ENCODE data around the gene APLP1.
A peak's percentile ranks its signal among the peaks of the same experiment; 100 is the strongest.
"Not testable (repeated sequence)": the region's sequence is repeated elsewhere in the genome, so short reads cannot be mapped to it uniquely, and the experiment has no call there.

Gene APLP1

GRCh38 chr19:35909684-35910035, 41.3 kb downstream of the APLP1 start:
- TF ChIP-seq CTCF (conservative IDR thresholded peaks at IDR 0.05; ENCODE audit: control insufficient read depth, insufficient read depth, low read depth, low read length) = no peak
- H3K4me3 ChIP-seq (ENCODE audit: control insufficient read depth, low read depth, low read length) = no peak overlapping the region
- DNase-seq (ENCODE audit: low read depth) = no peak

GRCh38 chr19:35910355-35910754, 42.0 kb downstream of the APLP1 start:
- not testable (repeated sequence) for H3K4me3 ChIP-seq (ENCODE audit: control insufficient read depth, low read depth, low read length); DNase-seq (ENCODE audit: low read depth)

- no peak overlapping the region for H3K4me3 ChIP-seq (ENCODE audit: control insufficient read depth, low read depth, low read length)
- TF ChIP-seq CTCF (conservative IDR thresholded peaks at IDR 0.05; ENCODE audit: control insufficient read depth, insufficient read depth, low read depth, low read length) = no peak
- no peak for DNase-seq (ENCODE audit: low read depth)
Observed at GRCh38 chr19:35911173-35911572, 42.8 kb downstream of the APLP1 start.

- no peak overlapping the region for H3K4me3 ChIP-seq (ENCODE audit: control insufficient read depth, low read depth, low read length)
- no peak for DNase-seq (ENCODE audit: low read depth)
- TF ChIP-seq CTCF (conservative IDR thresholded peaks at IDR 0.05; ENCODE audit: control insufficient read depth, insufficient read depth, low read depth, low read length) = no peak
Observed at GRCh38 chr19:35911790-35912189, 43.4 kb downstream of the APLP1 start.

- H3K4me3 ChIP-seq (ENCODE audit: control insufficient read depth, low read depth, low read length) = no peak overlapping the region
- TF ChIP-seq CTCF (conservative IDR thresholded peaks at IDR 0.05; ENCODE audit: control insufficient read depth, insufficient read depth, low read depth, low read length) = no peak
- DNase-seq (ENCODE audit: low read depth) = peak; percentile 33
Observed at GRCh38 chr19:35913589-35913988, 45.2 kb downstream of the APLP1 start.

GRCh38 chr19:35915443-35915842, 47.1 kb downstream of the APLP1 start:
- DNase-seq (ENCODE audit: low read depth) = no peak
- TF ChIP-seq CTCF (conservative IDR thresholded peaks at IDR 0.05; ENCODE audit: control insufficient read depth, insufficient read depth, low read depth, low read length) = no peak
- H3K4me3 ChIP-seq (ENCODE audit: control insufficient read depth, low read depth, low read length) = no peak overlapping the region

- TF ChIP-seq CTCF (conservative IDR thresholded peaks at IDR 0.05; ENCODE audit: control insufficient read depth, insufficient read depth, low read depth, low read length) = no peak
- DNase-seq (ENCODE audit: low read depth) = no peak
- H3K4me3 ChIP-seq (ENCODE audit: control insufficient read depth, low read depth, low read length) = no peak overlapping the region
Observed at GRCh38 chr19:35919306-35919705, 50.9 kb downstream of the APLP1 start.

Measured in fibroblast of mammary gland (primary cell).